Thyroid gland (tissue), 4 donors: ENCODE data around the gene PEX7. TPM values are rescaled to one million over a fixed set of nuclear protein-coding genes. Genes with fewer than 3 reads are reported as not detected.
"Not testable (repeated sequence)": the region's sequence is repeated elsewhere in the genome, so short reads cannot be mapped to it uniquely, and the experiment has no call there.

Source experiments
- DNase-seq, 2 donors: peaks; one replicate each; pipeline ENCODE4 v3.0.0-alpha.2; 2019
- H3K27ac ChIP-seq, 3 donors: fragments of 200-600 bp; sonication (generic); 1 replicate in 2 of 3; 2 replicates in 1 of 3; pipeline ENCODE4 v1.5.1; 2016 to 2019; ENCODE audit warnings: mild to moderate bottlenecking in 1 of 3, moderate library complexity in 1 of 3
- H3K27me3 ChIP-seq: fragments of 200-600 bp; sonication (generic); one replicate; pipeline ENCODE4 v1.5.1; 2019
- H3K36me3 ChIP-seq, 2 donors: fragments of 200-600 bp; sonication (generic); one replicate each; pipeline ENCODE4 v1.5.1; 2016 to 2019
- H3K4me1 ChIP-seq, 2 donors: fragments of 200-600 bp; sonication (generic); one replicate each; pipeline ENCODE4 v1.5.1; 2017 to 2019
- H3K4me3 ChIP-seq, 3 donors: fragments of 200-600 bp; sonication (generic); replicated peaks in 1 of 3; 1 replicate in 2 of 3; 2 replicates in 1 of 3; pipeline ENCODE4 v1.5.1; 2016; ENCODE audit warnings: mild to moderate bottlenecking in 1 of 3
- H3K9me3 ChIP-seq: fragments of 200-600 bp; sonication (generic); one replicate; pipeline ENCODE4 v1.5.1; 2017
- POLR2A ChIP-seq, 2 donors: fragments of 450-650 bp; IDR thresholded peaks; one replicate each; pipeline ENCODE4 v1.6.1; 2017; ENCODE audit warnings: antibody characterized with exemption in 2 of 2, mild to moderate bottlenecking in 2 of 2, moderate library complexity in 1 of 2
- WGBS, 2 donors: methylation state at CpG; one replicate each; pipeline ENCODE4 v1.1.5; 2017; 5-methylcytosine and 5-hydroxymethylcytosine counted together
- intact Hi-C: fragments of 100-400 bp; cut with DNase I; formaldehyde crosslinking; loops from one replicate; pipeline ENCODE4 v1.15.1; 2023
- total RNA-seq, 4 donors: library from RNA; depleted of rRNA; stranded (reverse); fragments of >200 nt; gene quantifications; one replicate each; pipeline ENCODE4 v1.2.3, GENCODE V29; 2016
- TF ChIP-seq, protein P1 (sequence below), 6 experiments: fragments of 200-600 bp in 3 of 6; fragments of 450-650 bp in 3 of 6; sonication (generic) in 3 of 6; IDR thresholded peaks; one replicate each; pipeline ENCODE4 v1.5.1; 2016 to 2019; ENCODE audit warnings: antibody characterized with exemption in 6 of 6, mild to moderate bottlenecking in 2 of 6, inconsistent platforms in 1 of 6, moderate library complexity in 1 of 6

Gene PEX7
- total RNA-seq, 4 donors from 2014 or later = 16.4 to 23.9 (median 18.2) TPM

DNA sequence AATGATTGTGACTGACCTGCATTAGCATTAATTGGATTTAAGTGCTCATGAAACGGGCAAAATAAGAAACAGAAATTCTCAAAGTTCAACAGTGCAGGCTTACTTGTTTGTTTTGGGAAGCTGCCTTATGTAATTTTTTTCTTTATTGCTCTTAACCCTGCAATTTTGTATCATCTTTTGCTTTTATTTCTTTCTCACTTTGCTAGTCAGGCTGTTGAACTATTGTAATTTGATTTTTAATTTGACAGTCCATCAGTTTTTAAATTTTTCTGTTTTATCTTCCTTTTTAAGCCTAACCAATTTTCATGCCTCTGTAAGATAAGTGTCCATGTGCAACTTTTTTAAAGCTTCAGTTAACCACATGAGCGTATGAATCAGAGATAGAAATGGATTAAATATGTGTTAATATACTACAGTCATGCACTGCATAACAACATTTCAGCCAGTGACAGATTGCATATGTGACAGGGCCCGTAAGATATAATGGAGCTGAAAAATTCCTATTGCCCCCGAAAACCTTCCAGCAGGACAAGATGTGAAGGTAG lies 44.6 kb downstream of the PEX7 start:
- intact Hi-C loops = no loop called here
- 90 to 93% methylated on average over 4 of the region's 4 CpGs for WGBS, 2 donors
- no peak overlapping the region for H3K4me3 ChIP-seq
- TF ChIP-seq, protein P1, sequence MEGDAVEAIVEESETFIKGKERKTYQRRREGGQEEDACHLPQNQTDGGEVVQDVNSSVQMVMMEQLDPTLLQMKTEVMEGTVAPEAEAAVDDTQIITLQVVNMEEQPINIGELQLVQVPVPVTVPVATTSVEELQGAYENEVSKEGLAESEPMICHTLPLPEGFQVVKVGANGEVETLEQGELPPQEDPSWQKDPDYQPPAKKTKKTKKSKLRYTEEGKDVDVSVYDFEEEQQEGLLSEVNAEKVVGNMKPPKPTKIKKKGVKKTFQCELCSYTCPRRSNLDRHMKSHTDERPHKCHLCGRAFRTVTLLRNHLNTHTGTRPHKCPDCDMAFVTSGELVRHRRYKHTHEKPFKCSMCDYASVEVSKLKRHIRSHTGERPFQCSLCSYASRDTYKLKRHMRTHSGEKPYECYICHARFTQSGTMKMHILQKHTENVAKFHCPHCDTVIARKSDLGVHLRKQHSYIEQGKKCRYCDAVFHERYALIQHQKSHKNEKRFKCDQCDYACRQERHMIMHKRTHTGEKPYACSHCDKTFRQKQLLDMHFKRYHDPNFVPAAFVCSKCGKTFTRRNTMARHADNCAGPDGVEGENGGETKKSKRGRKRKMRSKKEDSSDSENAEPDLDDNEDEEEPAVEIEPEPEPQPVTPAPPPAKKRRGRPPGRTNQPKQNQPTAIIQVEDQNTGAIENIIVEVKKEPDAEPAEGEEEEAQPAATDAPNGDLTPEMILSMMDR (IDR thresholded peaks at IDR 0.05) = no peak
- no peak for TF ChIP-seq POLR2A (IDR thresholded peaks at IDR 0.05)
- H3K27me3 ChIP-seq = no peaks in the 10 kb centered on the region
- peaks cover 0 to 4% of the 10 kb centered on the region in 2 donors for H3K4me1 ChIP-seq
- no peaks in the 10 kb centered on the region for H3K36me3 ChIP-seq
- no peaks in the 10 kb centered on the region for H3K9me3 ChIP-seq
- no peak overlapping the region for H3K27ac ChIP-seq
- DNase-seq = no peak

DNA sequence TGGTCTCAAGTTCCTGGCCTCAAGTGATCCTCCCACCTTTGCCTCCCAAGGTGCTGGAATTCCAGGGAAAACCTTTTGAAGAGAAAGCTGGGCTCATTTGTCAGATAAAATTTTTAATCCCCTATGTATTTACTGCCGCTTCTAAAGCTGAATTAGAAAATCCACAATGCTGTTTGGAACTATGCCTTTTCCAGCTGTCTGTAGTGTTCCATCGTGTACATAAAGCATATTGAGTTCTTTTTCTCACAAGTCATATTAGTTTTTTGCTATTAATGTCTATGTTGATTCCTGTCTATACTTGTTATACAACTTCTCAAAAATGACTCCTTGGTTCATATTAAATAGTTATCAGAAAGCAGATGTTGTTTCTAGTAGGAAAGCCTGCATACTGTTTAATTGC lies 47.1 kb downstream of the PEX7 start:
- WGBS, 2 donors = 95 to 97% methylated on average over 2 of the region's 2 CpGs
- TF ChIP-seq, protein P1 (IDR thresholded peaks at IDR 0.05) = no peak
- TF ChIP-seq POLR2A (IDR thresholded peaks at IDR 0.05) = no peak
- peaks cover 0 to 8% of the 10 kb centered on the region in 2 donors for H3K36me3 ChIP-seq

DNA sequence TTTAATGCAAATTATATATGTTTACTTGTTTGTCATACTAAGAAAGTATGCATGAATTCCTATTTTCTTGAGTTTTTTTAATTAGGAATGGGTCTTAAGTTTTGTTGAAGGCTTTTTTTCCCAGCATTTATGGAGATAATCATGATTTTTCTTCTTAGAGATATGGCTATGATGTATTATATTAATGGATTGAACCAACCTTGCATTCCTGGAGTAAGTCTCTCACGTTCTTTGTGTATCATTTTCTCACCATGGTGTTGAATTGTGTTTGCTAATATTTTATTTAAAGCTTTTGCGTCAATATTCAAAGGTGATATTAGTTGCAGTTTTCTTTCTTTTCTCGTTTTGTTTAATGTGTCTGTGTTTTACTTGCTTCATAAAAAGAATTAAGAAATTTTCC lies 51.4 kb downstream of the PEX7 start:
- Histone ChIP-seq H3K27ac (no peak overlapping the region), H3K36me3 (peaks cover 0 to 8% of the 10 kb centered on the region in 2 donors), H3K27me3 (no peaks in the 10 kb centered on the region), H3K9me3 (peaks cover 10% of the 10 kb centered on the region), H3K4me1 (no peaks in the 10 kb centered on the region), H3K4me3 (no peak overlapping the region)
- TF ChIP-seq POLR2A (IDR thresholded peaks at IDR 0.05) = no peak
- WGBS, 2 donors = 62 to 95% methylated on average over 3 of the region's 3 CpGs
- DNase-seq = no peak
- intact Hi-C loops = no loop called here

More for the DNA sequence above, 47.1 kb downstream of the PEX7 start:
- no peak overlapping the region for H3K4me3 ChIP-seq
- H3K27me3 ChIP-seq = no peaks in the 10 kb centered on the region
- H3K9me3 ChIP-seq = peaks cover 10% of the 10 kb centered on the region
- intact Hi-C loops = no loop called here
- no peak for DNase-seq
- H3K4me1 ChIP-seq = peaks cover 0 to 4% of the 10 kb centered on the region in 2 donors
- H3K27ac ChIP-seq = no peak overlapping the region

DNA sequence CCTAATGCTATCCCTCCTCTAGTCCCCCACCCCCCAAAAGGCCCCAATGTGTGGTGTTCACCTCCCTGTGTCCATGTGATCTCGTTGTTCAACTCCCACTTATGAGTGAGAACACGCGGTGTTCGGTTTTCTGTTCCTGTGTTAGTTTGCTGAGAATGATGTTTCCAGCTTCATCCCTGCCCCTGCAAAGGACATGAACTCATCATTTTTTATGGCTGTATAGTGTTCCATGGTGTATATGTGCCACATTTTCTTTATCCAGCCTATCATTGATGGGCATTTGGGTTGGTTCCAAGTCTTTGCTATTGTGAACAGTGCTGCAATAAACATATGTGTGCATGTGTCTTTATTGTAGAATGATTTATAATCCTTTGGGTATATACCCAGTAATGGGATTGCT lies 54.1 kb downstream of the PEX7 start:
- H3K4me1 ChIP-seq, intact Hi-C loops, H3K4me3 ChIP-seq, H3K27ac ChIP-seq, H3K27me3 ChIP-seq, DNase-seq, H3K36me3 ChIP-seq: not testable (repeated sequence)
- WGBS, 2 donors = 95 to 96% methylated on average over 4 of the region's 4 CpGs
- H3K9me3 ChIP-seq = peaks cover 10% of the 10 kb centered on the region

DNA sequence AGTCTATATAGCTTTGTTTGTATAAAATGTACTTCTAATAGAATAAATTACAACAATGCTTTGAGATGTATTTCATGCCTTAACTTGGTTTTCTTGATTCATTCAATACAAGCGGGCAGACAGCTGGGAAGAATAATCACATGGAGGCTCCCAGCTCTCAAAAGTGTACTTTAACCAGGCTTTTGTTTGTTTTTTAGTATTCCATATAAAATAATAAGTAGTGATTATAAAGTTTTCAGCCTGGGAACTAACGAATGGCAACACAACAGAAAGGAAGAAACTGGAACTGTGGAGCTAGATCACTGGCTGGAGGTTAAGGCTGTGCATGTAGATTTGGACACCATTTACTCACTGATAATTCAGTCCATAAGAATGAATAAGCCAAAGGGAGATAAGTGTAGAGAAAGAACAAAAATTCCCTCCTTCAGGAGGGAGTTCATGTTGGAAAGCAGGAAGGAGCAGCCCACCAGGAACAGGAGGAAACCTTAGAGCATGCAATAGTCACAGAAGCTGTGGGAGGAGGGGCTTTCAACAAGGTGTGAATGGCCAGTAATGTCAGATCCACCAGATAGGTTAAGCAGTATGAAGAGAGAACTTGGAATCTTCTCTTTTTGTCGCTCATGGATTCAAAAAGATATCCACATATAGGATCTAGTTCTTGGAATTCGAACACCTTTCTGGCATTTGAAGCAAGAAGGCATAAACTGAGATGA lies 58.5 kb downstream of the PEX7 start:
- TF ChIP-seq, protein P1 (IDR thresholded peaks at IDR 0.05) = no peak
- TF ChIP-seq POLR2A (IDR thresholded peaks at IDR 0.05) = no peak

DNA sequence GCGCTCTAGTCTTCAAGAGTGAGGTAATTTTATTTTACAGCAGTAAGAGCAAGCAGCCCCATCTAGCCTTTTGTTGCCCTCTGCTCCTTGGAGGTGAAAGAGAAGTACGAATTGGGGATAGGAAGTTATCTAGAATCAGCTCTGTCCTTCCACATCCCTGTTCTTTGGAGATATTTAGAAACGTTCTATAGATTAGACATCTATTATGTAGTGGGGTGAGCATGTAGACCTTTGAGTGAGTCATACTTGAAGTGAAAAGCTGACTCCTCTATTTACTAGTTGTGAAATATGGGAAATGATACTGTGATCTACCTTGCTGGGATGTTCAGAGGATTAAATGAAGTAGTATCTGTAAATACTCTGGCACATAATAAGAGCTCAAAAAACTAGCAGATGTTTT lies 63.7 kb downstream of the PEX7 start:
- H3K4me1 ChIP-seq = no peaks in the 10 kb centered on the region
- H3K27ac ChIP-seq = no peak overlapping the region
- H3K9me3 ChIP-seq = no peaks in the 10 kb centered on the region
- no peaks in the 10 kb centered on the region for H3K36me3 ChIP-seq
- WGBS, 2 donors = 88 to 93% methylated on average over 3 of the region's 3 CpGs
- DNase-seq = no peak
- no peak for TF ChIP-seq POLR2A (IDR thresholded peaks at IDR 0.05)
- TF ChIP-seq, protein P1 (IDR thresholded peaks at IDR 0.05) = no peak
- no peaks in the 10 kb centered on the region for H3K27me3 ChIP-seq
- intact Hi-C loops = no loop called here
- no peak overlapping the region for H3K4me3 ChIP-seq

More for the DNA sequence above, 58.5 kb downstream of the PEX7 start:
- WGBS, 2 donors = 71 to 96% methylated on average over 4 of the region's 4 CpGs
- Histone ChIP-seq H3K27me3 (no peaks in the 10 kb centered on the region), H3K4me1 (no peaks in the 10 kb centered on the region), H3K36me3 (no peaks in the 10 kb centered on the region), H3K9me3 (no peaks in the 10 kb centered on the region), H3K27ac (no peak overlapping the region), H3K4me3 (no peak overlapping the region)
- intact Hi-C loops = no loop called here
- no peak for DNase-seq
